IMR-90 (cell line): Measurements from ENCODE around the gene KRT78. TPM values are rescaled to one million over a fixed set of nuclear protein-coding genes. Genes with fewer than 3 reads are reported as not detected.

Experiments
- ATAC-seq: fragments of 200-7000 bp; cut with Tn5 transposase; 2 replicates; pipeline ENCODE4 v1.9.1; 2020; ENCODE audit warnings: low read depth, mild to moderate bottlenecking, moderate library complexity
- BruUV-seq: library from RNA; stranded (reverse); fragments of 400-500 nt; replicated peaks from 2 replicates; lab custom pipeline; 2021; lab: Mats Ljungman, UMichigan
- CTCF ChIA-PET: fragments of 300-600 bp; formaldehyde crosslinking; extraction: SDS; loops from one replicate; lab custom pipeline; 2021; ENCODE audit warnings: antibody characterized with exemption; lab: Yijun Ruan, JAX
- POLR2A ChIA-PET: fragments of 300-600 bp; sonication (Branson Sonifier 250); formaldehyde crosslinking; loops from one replicate; lab custom pipeline; 2022; ENCODE audit warnings: antibody characterized with exemption; ENCODE audit not compliant: unreplicated experiment; lab: Charles Lee
- DNase-seq: peaks from one replicate; pipeline ENCODE4 v3.0.0; 2013
- H2AFZ ChIP-seq: replicated peaks from 2 replicates; pipeline ENCODE3; 2013; ENCODE audit warnings: low read length, mild to moderate bottlenecking; ENCODE audit not compliant: poor library complexity
- H2AK5ac ChIP-seq: 2 replicates; pipeline ENCODE4 v1.6.1; 2013; ENCODE audit warnings: low read depth, low read length, inconsistent platforms
- H2AK9ac ChIP-seq: replicated peaks from 2 replicates; pipeline ENCODE3; 2013; ENCODE audit warnings: mild to moderate bottlenecking, low read depth, low read length, moderate library complexity; ENCODE audit not compliant: poor library complexity
- H2BK120ac ChIP-seq: 2 replicates; pipeline ENCODE4 v1.6.1; 2013; ENCODE audit warnings: low read depth, low read length, inconsistent platforms
- H2BK15ac ChIP-seq: 3 replicates; pipeline ENCODE4 v1.6.1; 2013; ENCODE audit warnings: low read depth, low read length, inconsistent platforms
- H2BK20ac ChIP-seq: 2 replicates; pipeline ENCODE4 v1.6.1; 2013; ENCODE audit warnings: low read depth, mild to moderate bottlenecking, inconsistent platforms, low read length, moderate library complexity
- H2BK5ac ChIP-seq: 2 replicates; pipeline ENCODE4 v1.6.1; 2013; ENCODE audit warnings: mild to moderate bottlenecking, low read depth, low read length, inconsistent platforms; ENCODE audit not compliant: poor library complexity, severe bottlenecking
- H3K14ac ChIP-seq: replicated peaks from 2 replicates; pipeline ENCODE4 v1.6.1; 2013; ENCODE audit warnings: low read depth, low read length, inconsistent platforms
- H3K18ac ChIP-seq: 2 replicates; pipeline ENCODE4 v1.6.1; 2013; ENCODE audit warnings: low read depth, low read length, control low read depth
- H3K23ac ChIP-seq: 2 replicates; pipeline ENCODE4 v1.6.1; 2013; ENCODE audit warnings: low read depth, low read length, inconsistent platforms
- H3K27ac ChIP-seq: 2 replicates; pipeline ENCODE4 v1.5.1; 2013; ENCODE audit warnings: mild to moderate bottlenecking, control low read depth, low read length; ENCODE audit not compliant: insufficient read depth
- H3K27me3 ChIP-seq: 2 replicates; pipeline ENCODE4 v1.6.1; 2013; ENCODE audit warnings: low read length; ENCODE audit not compliant: control insufficient read depth, insufficient read depth
- H3K36me3 ChIP-seq: 2 replicates; pipeline ENCODE4 v1.6.1; 2013; ENCODE audit warnings: low read length, mixed read lengths; ENCODE audit not compliant: control insufficient read depth, insufficient read depth
- H3K4ac ChIP-seq: 2 replicates; pipeline ENCODE4 v1.6.1; 2013; ENCODE audit warnings: low read depth, low read length, inconsistent platforms
- H3K4me1 ChIP-seq: 2 replicates; pipeline ENCODE4 v1.6.1; 2013; ENCODE audit warnings: low read length, mixed read lengths; ENCODE audit not compliant: control insufficient read depth, insufficient read depth
- H3K4me2 ChIP-seq: 2 replicates; pipeline ENCODE4 v1.6.1; 2013; ENCODE audit warnings: low read depth, mild to moderate bottlenecking, control low read depth, low read length, moderate library complexity
- H3K4me3 ChIP-seq: 2 replicates; pipeline ENCODE4 v1.5.1; 2013; ENCODE audit warnings: low read depth, mild to moderate bottlenecking, control low read depth, low read length, moderate library complexity; ENCODE audit not compliant: insufficient read depth
- H3K56ac ChIP-seq: 2 replicates; pipeline ENCODE4 v1.6.1; 2013; ENCODE audit warnings: low read length, inconsistent platforms; ENCODE audit not compliant: insufficient read depth; ENCODE audit errors: extremely low read depth
- H3K79me1 ChIP-seq, 2 experiments: 2 replicates each; pipeline ENCODE4 v1.6.1; 2013; ENCODE audit warnings: low read length in 2 of 2, inconsistent platforms in 1 of 2, low read depth in 1 of 2
- H3K9ac ChIP-seq: 2 replicates; pipeline ENCODE4 v1.6.1; 2013; ENCODE audit warnings: low read depth, low read length, control low read depth
- H3K9me1 ChIP-seq: 2 replicates; pipeline ENCODE4 v1.6.1; 2013; ENCODE audit warnings: low read length, inconsistent platforms; ENCODE audit not compliant: insufficient read depth
- H3K9me3 ChIP-seq: 2 replicates; pipeline ENCODE4 v1.6.1; 2013; ENCODE audit warnings: low read length; ENCODE audit not compliant: control insufficient read depth, insufficient read depth
- H4K20me1 ChIP-seq: 2 replicates; pipeline ENCODE4 v1.6.1; 2013; ENCODE audit warnings: low read length, inconsistent platforms; ENCODE audit not compliant: insufficient read depth
- H4K5ac ChIP-seq: 2 replicates; pipeline ENCODE4 v1.6.1; 2013; ENCODE audit warnings: mild to moderate bottlenecking, low read depth, low read length, control low read depth
- H4K8ac ChIP-seq, 2 experiments: 2 replicates each; pipeline ENCODE4 v1.6.1; 2013; ENCODE audit warnings: low read depth in 2 of 2, low read length in 2 of 2, control low read depth in 1 of 2, inconsistent platforms in 1 of 2
- H4K91ac ChIP-seq: 2 replicates; pipeline ENCODE4 v1.6.1; 2013; ENCODE audit warnings: low read depth, low read length, inconsistent platforms; ENCODE audit not compliant: insufficient read depth
- POLR2A ChIP-seq: IDR thresholded peaks from 2 replicates; pipeline ENCODE4 v1.6.1; 2012; ENCODE audit warnings: mild to moderate bottlenecking, low read depth, low read length
- RCOR1 ChIP-seq: IDR thresholded peaks from 2 replicates; pipeline ENCODE4 v1.6.1; 2012; ENCODE audit warnings: mild to moderate bottlenecking, low read length, improper control_type of control experiment; ENCODE audit not compliant: insufficient replicate concordance
- WGBS, 2 experiments: methylation state at CpG; one replicate each; pipeline versions ENCODE4 v1.1.5 to v1.1.7; 2013; ENCODE audit warnings: missing lambda C conversion rate in 2 of 2; ENCODE audit not compliant: insufficient read length in 1 of 2; ENCODE audit errors: extremely low coverage in 2 of 2; 5-methylcytosine and 5-hydroxymethylcytosine counted together
- dilution Hi-C: fragments of 300-500 bp; cut with HindIII; formaldehyde crosslinking; loops from one replicate; pipeline ENCODE4 v1.14.3; 2018; ENCODE audit warnings: low sequenced_read_pairs; ENCODE audit not compliant: unreplicated experiment
- in situ Hi-C: fragments of 300-500 bp; cut with MboI; formaldehyde crosslinking; loops from 3 replicates; pipeline ENCODE4 v1.14.3; 2019; ENCODE audit warnings: low sequenced_read_pairs, inconsistent platforms, mixed read lengths
- intact Hi-C: fragments of 100-400 bp; cut with micrococcal nuclease; formaldehyde crosslinking; loops from 2 replicates; pipeline ENCODE4 v1.10.0; 2022
- polyA plus RNA-seq, 3 experiments: library from polyadenylated mRNA; depleted of rRNA; stranded (reverse); fragments of >200 nt; gene quantifications; 2 replicates each; pipeline ENCODE4 v1.2.3, GENCODE V29; 2012; ENCODE audit warnings: low replicate concordance in 1 of 3
- total RNA-seq: library from RNA; depleted of rRNA; stranded (reverse); fragments of >200 nt; gene quantifications from 2 replicates; pipeline ENCODE4 v1.2.3, GENCODE V29; 2012

Gene KRT78
- total and polyA plus RNA-seq, 2 of the 4 experiments (the other 2 are of a cell fraction), result not detected

DNA sequence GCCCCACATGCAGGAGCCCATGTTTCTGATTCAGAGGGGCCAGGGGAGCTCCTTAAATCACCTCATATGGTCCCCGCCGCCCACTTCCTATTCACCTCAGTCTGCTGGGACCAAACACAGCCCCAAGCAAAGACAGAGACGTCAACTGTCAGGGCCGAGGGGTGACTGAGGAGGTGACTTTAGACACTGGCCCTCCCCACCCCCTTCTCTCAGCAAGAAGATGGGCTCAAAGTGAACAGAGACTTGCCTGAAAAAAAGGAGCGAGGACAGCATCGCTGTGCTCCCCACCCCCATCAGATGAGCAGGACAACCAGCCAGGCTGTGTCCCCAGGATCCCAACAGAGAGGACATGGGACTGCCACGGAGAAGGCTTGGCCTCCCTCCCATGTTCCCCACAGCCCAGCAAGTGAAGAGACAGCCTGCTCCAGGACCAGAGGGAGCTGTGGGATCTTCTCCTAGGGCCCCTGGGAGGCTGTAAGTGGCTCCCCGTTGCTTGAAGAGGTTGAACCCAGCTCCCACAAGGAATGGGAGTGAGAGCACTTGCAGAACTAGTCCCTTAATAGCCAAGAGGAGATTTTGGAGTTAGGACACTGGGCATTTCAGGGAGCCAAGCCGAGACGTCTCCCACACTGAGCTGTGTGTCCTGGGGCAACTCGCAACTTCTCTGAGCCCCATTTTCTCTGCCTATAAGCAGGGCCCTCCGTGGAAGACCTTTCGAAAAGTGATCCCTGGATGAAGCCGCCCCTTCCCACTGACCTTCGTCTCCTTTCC is 13.3 kb downstream of the KRT78 start:
- H2BK120ac ChIP-seq, result peak overlapping the region; percentile 54
- H4K91ac ChIP-seq, result peak overlapping the region; percentile 81
- POLR2A ChIA-PET, result no interaction called here
- no peaks in the 10 kb centered on the region for H4K20me1 ChIP-seq
- ATAC-seq (no peak), DNase-seq (no peak)
- no peak overlapping the region; the same call in 1 of the 2 replicates for H3K27ac ChIP-seq
- peak overlapping the region; percentile 36 for H2AFZ ChIP-seq
- dilution Hi-C loops (no loop called here), intact Hi-C loops (no loop called here), in situ Hi-C loops (no loop called here)
- H3K9ac ChIP-seq, result no peak overlapping the region
- peak overlapping the region; percentile 18; the same call in 1 of the 2 replicates for H3K18ac ChIP-seq
- no TSS peak for BruUV-seq
- H2BK15ac ChIP-seq, result 0 out of 3 replicates have a peak overlapping the region, but pooled peaks have one; percentile 5
- CTCF ChIA-PET, result no interaction called here
- H3K27me3 ChIP-seq, result peaks cover 3% of the 10 kb centered on the region; the same call in 1 of the 2 replicates
- H4K8ac ChIP-seq, result peak overlapping the region; percentile 17 to 56; a peak in 3 of 4 replicates
- no peaks in the 10 kb centered on the region for H3K36me3 ChIP-seq
- 87% methylated on average over 3 of the region's 15 CpGs; no CpG with 5 or more reads in 1 of the 2 experiments for WGBS, 2 experiments
- no peak overlapping the region for H3K4me2 ChIP-seq
- peak overlapping the region; percentile 24; the same call in 1 of the 2 replicates for H3K56ac ChIP-seq
- peak overlapping the region; percentile 76 for H2AK9ac ChIP-seq
- H3K4me1 ChIP-seq, result peaks cover 18% of the 10 kb centered on the region
- peak overlapping the region; percentile 94 for H3K14ac ChIP-seq
- peak overlapping the region; percentile 88 for H2BK20ac ChIP-seq
- peaks cover 20% of the 10 kb centered on the region for H3K9me1 ChIP-seq
- H3K9me3 ChIP-seq, result no peaks in the 10 kb centered on the region
- no peak for TF ChIP-seq RCOR1
- TF ChIP-seq POLR2A, result 0 out of 2 replicates have a peak, but pooled peaks have one; percentile 6
- no peak overlapping the region for H3K4me3 ChIP-seq
- no peak overlapping the region for H4K5ac ChIP-seq
- no peaks in the 10 kb centered on the region for H3K79me1 ChIP-seq
- peak overlapping the region; percentile 87 for H2AK5ac ChIP-seq
- H3K23ac ChIP-seq, result no peak overlapping the region; the same call in 1 of the 2 replicates
- peak overlapping the region; percentile 6 for H2BK5ac ChIP-seq
- peak overlapping the region; percentile 63 for H3K4ac ChIP-seq
